Trophoblast cell (in vitro differentiated cells and primary cell): ENCODE measurements around the gene CA6.
"Not testable (repeated sequence)": the region's sequence is repeated elsewhere in the genome, so short reads cannot be mapped to it uniquely, and the experiment has no call there.

Source experiments
- DNase-seq, 2 donors: peaks; one replicate each; pipeline ENCODE4 v3.0.0-alpha.2; 2016
- H2AFZ ChIP-seq: 2 replicates; pipeline ENCODE4 v1.6.1; 2013; ENCODE audit warnings: low read length, moderate library complexity, mild to moderate bottlenecking; ENCODE audit not compliant: insufficient read depth, poor library complexity
- H2AK5ac ChIP-seq: 2 replicates; pipeline ENCODE4 v1.6.1; 2013; ENCODE audit warnings: mild to moderate bottlenecking, low read length
- H2BK120ac ChIP-seq: 2 replicates; pipeline ENCODE4 v1.6.1; 2013; ENCODE audit warnings: low read length, mild to moderate bottlenecking, moderate library complexity; ENCODE audit not compliant: insufficient read depth, poor library complexity
- H2BK12ac ChIP-seq: 2 replicates; pipeline ENCODE4 v1.6.1; 2013; ENCODE audit warnings: mild to moderate bottlenecking, low read length, moderate library complexity
- H2BK5ac ChIP-seq: 2 replicates; pipeline ENCODE4 v1.6.1; 2013; ENCODE audit warnings: low read length, low read depth, moderate library complexity, mild to moderate bottlenecking; ENCODE audit not compliant: poor library complexity
- H3K14ac ChIP-seq: 2 replicates; pipeline ENCODE4 v1.6.1; 2013; ENCODE audit warnings: mild to moderate bottlenecking, low read length
- H3K18ac ChIP-seq: 2 replicates; pipeline ENCODE4 v1.6.1; 2013; ENCODE audit warnings: mild to moderate bottlenecking, low read length
- H3K23ac ChIP-seq: 2 replicates; pipeline ENCODE4 v1.6.1; 2013; ENCODE audit warnings: low read length
- H3K27ac ChIP-seq: 2 replicates; pipeline ENCODE4 v1.5.1; 2013; ENCODE audit warnings: low read depth, mild to moderate bottlenecking, inconsistent platforms, low read length, moderate library complexity
- H3K27me3 ChIP-seq: 2 replicates; pipeline ENCODE4 v1.6.1; 2013; ENCODE audit warnings: inconsistent platforms, mild to moderate bottlenecking, low read length, moderate library complexity; ENCODE audit not compliant: insufficient read depth
- H3K36me3 ChIP-seq, 2 experiments: 1 replicate in 1 of 2; 2 replicates in 1 of 2; pipeline ENCODE4 v1.6.1; 2013; ENCODE audit warnings: low read length in 2 of 2, mild to moderate bottlenecking in 2 of 2, moderate library complexity in 1 of 2; ENCODE audit not compliant: insufficient read depth in 2 of 2, control insufficient read depth in 1 of 2
- H3K4ac ChIP-seq: 2 replicates; pipeline ENCODE4 v1.6.1; 2013; ENCODE audit warnings: low read depth, mild to moderate bottlenecking, low read length, moderate library complexity
- H3K4me1 ChIP-seq, 2 experiments: 1 replicate in 1 of 2; 2 replicates in 1 of 2; pipeline ENCODE4 v1.6.1; 2013; ENCODE audit warnings: low read length in 2 of 2, mild to moderate bottlenecking in 2 of 2, moderate library complexity in 1 of 2; ENCODE audit not compliant: insufficient read depth in 2 of 2, control insufficient read depth in 1 of 2
- H3K4me2 ChIP-seq: 2 replicates; pipeline ENCODE4 v1.6.1; 2013; ENCODE audit warnings: inconsistent platforms, mild to moderate bottlenecking, low read length, moderate library complexity
- H3K4me3 ChIP-seq: 2 replicates; pipeline ENCODE4 v1.5.1; 2013; ENCODE audit warnings: mild to moderate bottlenecking, low read depth, low read length, inconsistent platforms
- H3K79me1 ChIP-seq: one replicate; pipeline ENCODE4 v1.6.1; 2013; ENCODE audit warnings: low read length
- H3K79me2 ChIP-seq: 2 replicates; pipeline ENCODE4 v1.6.1; 2013; ENCODE audit warnings: low read length, mild to moderate bottlenecking; ENCODE audit not compliant: control insufficient read depth, insufficient read depth, poor library complexity
- H3K9ac ChIP-seq: 2 replicates; pipeline ENCODE4 v1.6.1; 2013; ENCODE audit warnings: mild to moderate bottlenecking, low read length
- H3K9me3 ChIP-seq: 2 replicates; pipeline ENCODE4 v1.6.1; 2013; ENCODE audit warnings: low read depth, mild to moderate bottlenecking, control low read depth, inconsistent platforms, low read length; ENCODE audit not compliant: insufficient read depth
- H4K12ac ChIP-seq: 2 replicates; pipeline ENCODE4 v1.6.1; 2013; ENCODE audit warnings: low read depth, mild to moderate bottlenecking, low read length, moderate library complexity
- H4K8ac ChIP-seq: 2 replicates; pipeline ENCODE4 v1.6.1; 2013; ENCODE audit warnings: low read depth, mild to moderate bottlenecking, low read length, moderate library complexity
- H4K91ac ChIP-seq: one replicate; pipeline ENCODE4 v1.6.1; 2013; ENCODE audit warnings: low read depth, mild to moderate bottlenecking, low read length, moderate library complexity
- WGBS: extraction: QIAGEN DNeasy Blood & Tissue Kit; methylation state at CpG from one replicate; pipeline ENCODE4 v1.1.7; 2013; ENCODE audit warnings: missing lambda C conversion rate; ENCODE audit not compliant: insufficient read length, insufficient coverage; ENCODE audit errors: extremely low coverage; 5-methylcytosine and 5-hydroxymethylcytosine counted together

Gene CA6

DNA sequence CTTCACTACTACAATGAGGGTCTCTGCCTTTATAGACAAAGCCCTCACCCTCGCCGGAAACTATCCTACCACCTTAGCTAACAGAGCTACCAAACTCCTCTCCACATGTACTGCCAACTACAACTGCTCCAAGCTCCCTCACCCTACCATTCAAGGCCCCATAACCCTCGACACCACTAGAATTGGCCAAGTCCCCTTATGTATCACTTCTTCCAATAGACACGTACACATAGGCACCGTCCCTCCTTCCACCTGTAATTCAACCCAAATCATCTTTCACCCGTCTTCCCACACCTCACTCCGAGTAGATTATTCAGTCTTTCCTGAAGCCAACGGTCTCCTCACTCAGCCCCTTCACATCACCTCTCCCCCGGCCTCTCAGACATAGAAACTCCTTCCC is 19.7 kb upstream of the CA6 start:
- Histone ChIP-seq H3K4me3 (no peak overlapping the region), H3K18ac (no peak overlapping the region), H2AFZ (no peak overlapping the region), H4K8ac (no peak overlapping the region), H3K14ac (no peak overlapping the region), H3K79me1 (no peaks in the 10 kb centered on the region), H2AK5ac (no peak overlapping the region), H3K27me3 (no peaks in the 10 kb centered on the region), H3K36me3 (no peaks in the 10 kb centered on the region), H3K79me2 (no peaks in the 10 kb centered on the region), H3K9ac (no peak overlapping the region), H3K4me1 (no peaks in the 10 kb centered on the region), H2BK12ac (no peak overlapping the region), H4K91ac (no peak overlapping the region), H4K12ac (no peak overlapping the region), H3K27ac (no peak overlapping the region), H2BK120ac (no peak overlapping the region), H3K9me3 (peaks cover 2% of the 10 kb centered on the region), H3K4me2 (no peak overlapping the region), H3K4ac (no peak overlapping the region), H3K23ac (no peak overlapping the region), H2BK5ac (no peak overlapping the region)
- WGBS, result 100% methylated on average over 4 of the region's 9 CpGs
- DNase-seq, result no peak

GRCh38 chr1:8926707-8927694 is 18.7 kb upstream of the CA6 start:
- Histone ChIP-seq H3K36me3 (no peaks in the 10 kb centered on the region), H3K4me1 (no peaks in the 10 kb centered on the region), H3K79me1 (no peaks in the 10 kb centered on the region)

DNA sequence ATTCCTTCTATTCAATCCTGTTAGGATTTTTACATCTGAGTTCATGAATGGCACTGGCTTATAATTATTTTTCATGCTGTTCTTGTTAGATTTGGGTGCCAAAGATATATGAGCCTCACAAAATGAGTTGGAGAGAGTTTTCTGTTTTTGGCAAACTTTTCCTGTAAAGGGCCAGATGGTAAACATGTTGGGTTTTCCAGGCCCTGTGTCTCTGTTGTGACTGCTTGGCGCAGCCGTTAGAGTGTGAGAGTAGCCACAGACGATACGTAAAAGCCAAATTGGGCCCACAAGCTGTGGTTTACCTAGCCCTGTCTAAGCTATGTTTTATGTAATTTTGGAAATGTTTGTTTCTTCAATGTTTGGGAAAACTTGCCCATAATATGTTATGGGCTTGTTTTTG is 15.6 kb upstream of the CA6 start:
- Histone ChIP-seq H2BK120ac (no peak overlapping the region), H3K9ac (no peak overlapping the region), H4K8ac (no peak overlapping the region), H3K9me3 (peaks cover 2% of the 10 kb centered on the region), H3K18ac (no peak overlapping the region), H4K91ac (no peak overlapping the region), H3K4me3 (no peak overlapping the region), H3K4me2 (no peak overlapping the region), H2AK5ac (no peak overlapping the region), H3K27ac (no peak overlapping the region), H3K27me3 (no peaks in the 10 kb centered on the region), H2AFZ (no peak overlapping the region), H4K12ac (no peak overlapping the region), H3K23ac (no peak overlapping the region), H3K4me1 (no peaks in the 10 kb centered on the region), H3K14ac (no peak overlapping the region), H2BK5ac (no peak overlapping the region), H3K79me2 (no peaks in the 10 kb centered on the region), H2BK12ac (no peak overlapping the region), H3K36me3 (no peaks in the 10 kb centered on the region), H3K4ac (no peak overlapping the region), H3K79me1 (no peaks in the 10 kb centered on the region)
- WGBS, result no CpG with 5 or more reads among the region's 4 CpGs
- DNase-seq, result no peak

More at GRCh38 chr1:8926707-8927694, 18.7 kb upstream of the CA6 start:
- H3K27me3 ChIP-seq, result no peaks in the 10 kb centered on the region
- H3K14ac ChIP-seq, result no peak overlapping the region
- H3K4me2 ChIP-seq, result no peak overlapping the region
- no CpG with 5 or more reads among the region's 12 CpGs for WGBS
- no peak overlapping the region for H3K18ac ChIP-seq
- H4K8ac ChIP-seq, result no peak overlapping the region
- no peak overlapping the region for H2BK12ac ChIP-seq
- H2AFZ ChIP-seq, result no peak overlapping the region
- H2AK5ac ChIP-seq, result no peak overlapping the region
- H3K27ac ChIP-seq, result no peak overlapping the region
- no peak overlapping the region for H2BK120ac ChIP-seq
- no peak overlapping the region for H3K4me3 ChIP-seq
- peaks cover 2% of the 10 kb centered on the region for H3K9me3 ChIP-seq
- no peak for DNase-seq
- no peak overlapping the region for H4K12ac ChIP-seq
- H3K23ac ChIP-seq, result no peak overlapping the region
- H3K4ac ChIP-seq, result no peak overlapping the region
- H3K9ac ChIP-seq, result no peak overlapping the region
- H3K79me2 ChIP-seq, result no peaks in the 10 kb centered on the region
- no peak overlapping the region for H4K91ac ChIP-seq
- H2BK5ac ChIP-seq, result no peak overlapping the region

GRCh38 chr1:8937051-8937450 is 8.6 kb upstream of the CA6 start:
- H2BK12ac ChIP-seq, H2AK5ac ChIP-seq, H3K23ac ChIP-seq, H3K27me3 ChIP-seq, H4K91ac ChIP-seq, H4K12ac ChIP-seq, H3K9me3 ChIP-seq, H3K4ac ChIP-seq, H3K4me3 ChIP-seq, H3K27ac ChIP-seq, H2BK120ac ChIP-seq, H3K36me3 ChIP-seq, H3K4me2 ChIP-seq, H3K79me2 ChIP-seq, DNase-seq, H3K9ac ChIP-seq, H4K8ac ChIP-seq, H2AFZ ChIP-seq, H3K79me1 ChIP-seq, H3K4me1 ChIP-seq, H2BK5ac ChIP-seq, H3K14ac ChIP-seq, H3K18ac ChIP-seq: not testable (repeated sequence)
- WGBS, result no CpG with 5 or more reads among the region's 7 CpGs
